IPS-15b (cell line): ENCODE measurements around the gene ALS2.

Experiments used
- H3K27me3 ChIP-seq: one replicate; pipeline ENCODE4 v1.6.1; 2013; ENCODE audit warnings: low read length; ENCODE audit not compliant: control insufficient read depth, insufficient read depth
- H3K36me3 ChIP-seq: one replicate; pipeline ENCODE4 v1.6.1; 2013; ENCODE audit warnings: low read length; ENCODE audit not compliant: control insufficient read depth, insufficient read depth
- H3K4me1 ChIP-seq: one replicate; pipeline ENCODE4 v1.6.1; 2013; ENCODE audit warnings: mild to moderate bottlenecking, low read length; ENCODE audit not compliant: control insufficient read depth, insufficient read depth
- H3K4me3 ChIP-seq: one replicate; pipeline ENCODE4 v1.5.1; 2013; ENCODE audit warnings: low read depth, low read length
- H3K9ac ChIP-seq: one replicate; pipeline ENCODE4 v1.6.1; 2013; ENCODE audit warnings: low read depth, mild to moderate bottlenecking, low read length
- H3K9me3 ChIP-seq: one replicate; pipeline ENCODE4 v1.6.1; 2013; ENCODE audit warnings: mild to moderate bottlenecking, low read length; ENCODE audit not compliant: control insufficient read depth, insufficient read depth

The ALS2 gene

DNA sequence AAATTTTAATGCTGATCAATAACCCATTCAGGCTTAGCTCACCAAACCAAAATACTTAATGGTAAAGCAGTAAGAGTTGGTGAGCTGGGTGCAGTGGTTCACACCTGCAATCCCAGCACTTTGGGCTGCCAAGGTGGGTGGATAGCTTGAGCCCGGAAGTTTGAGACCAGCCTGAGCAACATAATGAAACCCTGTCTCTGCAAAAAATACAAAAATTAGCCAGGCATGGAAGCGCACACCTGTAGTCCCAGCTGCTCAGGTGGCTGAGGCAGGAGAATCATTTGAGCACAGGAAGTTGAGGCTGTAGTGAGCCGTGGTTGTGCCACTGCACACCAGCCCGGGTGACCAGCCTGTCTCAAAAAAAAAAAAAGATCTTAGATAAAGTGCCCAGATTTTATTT lies 46.6 kb downstream of the ALS2 start:
- H3K9ac ChIP-seq, result no peak overlapping the region
- H3K4me1 ChIP-seq, result no peaks in the 10 kb centered on the region
- no peaks in the 10 kb centered on the region for H3K9me3 ChIP-seq
- no peaks in the 10 kb centered on the region for H3K27me3 ChIP-seq
- H3K4me3 ChIP-seq, result no peak overlapping the region
- H3K36me3 ChIP-seq, result no peaks in the 10 kb centered on the region

DNA sequence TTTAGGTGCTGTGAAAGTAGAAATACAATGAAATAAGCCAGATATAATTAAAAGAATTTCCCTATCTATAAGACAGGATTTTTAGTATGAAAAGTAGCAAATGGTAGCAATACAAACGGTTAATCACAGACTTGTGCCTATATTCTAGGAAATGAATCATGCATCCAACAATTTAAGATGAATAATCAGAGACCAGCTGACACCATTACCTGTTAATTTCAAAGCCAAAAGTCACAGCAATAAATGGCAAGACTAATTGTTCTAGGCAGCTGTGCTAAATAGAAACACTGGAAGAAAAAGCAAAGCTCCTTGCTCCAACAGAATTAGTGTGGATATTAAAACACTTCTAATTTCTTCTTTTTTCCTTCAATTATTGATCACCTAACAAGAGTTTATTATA lies 47.2 kb downstream of the ALS2 start:
- Histone ChIP-seq H3K36me3 (no peaks in the 10 kb centered on the region), H3K4me3 (no peak overlapping the region), H3K9me3 (no peaks in the 10 kb centered on the region), H3K4me1 (no peaks in the 10 kb centered on the region), H3K9ac (no peak overlapping the region), H3K27me3 (no peaks in the 10 kb centered on the region)

DNA sequence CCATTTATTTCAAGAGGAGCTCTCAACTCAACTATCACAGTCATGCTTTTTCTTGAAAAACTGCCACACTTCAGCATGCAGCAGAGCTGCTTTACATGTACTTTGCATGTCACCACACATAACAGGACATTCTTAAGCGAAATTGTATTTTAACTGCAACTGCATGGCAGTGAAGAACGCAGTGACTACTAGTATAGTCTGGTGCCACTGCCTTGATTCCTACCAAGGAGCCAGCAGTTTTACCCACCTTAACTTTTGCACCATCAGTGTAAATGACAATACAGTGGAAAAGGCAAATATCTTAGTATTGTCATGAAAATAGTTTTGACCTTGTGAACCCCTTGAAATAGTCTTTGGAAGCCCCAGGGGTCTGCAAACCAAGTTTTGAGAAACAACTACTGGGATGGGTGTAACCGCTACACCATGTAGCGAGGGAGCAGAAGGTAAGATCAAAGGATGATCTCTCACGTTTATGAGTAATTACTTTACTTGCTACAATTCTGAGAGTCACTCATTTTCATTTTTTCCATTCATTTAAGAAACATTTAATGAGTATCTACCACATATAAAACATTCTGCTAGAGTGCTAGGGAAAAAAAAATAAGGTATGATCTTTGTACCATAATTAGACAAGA lies 50.0 kb downstream of the ALS2 start:
- H3K36me3 ChIP-seq, result no peaks in the 10 kb centered on the region
- no peak overlapping the region for H3K9ac ChIP-seq
- H3K27me3 ChIP-seq, result no peaks in the 10 kb centered on the region

DNA sequence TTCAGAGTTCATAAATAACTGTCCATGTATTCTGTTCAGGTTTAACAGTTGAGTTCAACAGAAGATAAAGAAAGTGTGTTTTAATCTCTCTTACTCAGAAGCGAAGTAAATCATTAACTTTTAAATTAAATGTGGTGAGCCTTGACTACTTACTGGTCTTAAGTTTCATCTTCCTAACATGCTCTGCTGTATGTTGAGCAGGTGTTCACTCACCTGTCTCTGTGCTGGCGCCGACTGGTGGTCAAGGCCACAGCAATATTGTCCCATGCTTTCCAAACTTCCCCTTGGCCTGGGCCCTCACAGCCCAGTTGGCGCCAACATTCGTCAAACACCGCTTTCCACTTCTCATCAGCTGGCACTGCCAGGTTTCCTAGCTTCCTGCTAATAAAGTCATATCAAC lies 65.3 kb downstream of the ALS2 start:
- no peak overlapping the region for H3K4me3 ChIP-seq
- H3K27me3 ChIP-seq, result no peaks in the 10 kb centered on the region
- no peaks in the 10 kb centered on the region for H3K4me1 ChIP-seq
- H3K9me3 ChIP-seq, result no peaks in the 10 kb centered on the region
- H3K9ac ChIP-seq, result no peak overlapping the region
- H3K36me3 ChIP-seq, result peaks cover 12% of the 10 kb centered on the region

More for the DNA sequence above, 50.0 kb downstream of the ALS2 start:
- Histone ChIP-seq H3K4me3 (no peak overlapping the region), H3K4me1 (no peaks in the 10 kb centered on the region), H3K9me3 (no peaks in the 10 kb centered on the region)

DNA sequence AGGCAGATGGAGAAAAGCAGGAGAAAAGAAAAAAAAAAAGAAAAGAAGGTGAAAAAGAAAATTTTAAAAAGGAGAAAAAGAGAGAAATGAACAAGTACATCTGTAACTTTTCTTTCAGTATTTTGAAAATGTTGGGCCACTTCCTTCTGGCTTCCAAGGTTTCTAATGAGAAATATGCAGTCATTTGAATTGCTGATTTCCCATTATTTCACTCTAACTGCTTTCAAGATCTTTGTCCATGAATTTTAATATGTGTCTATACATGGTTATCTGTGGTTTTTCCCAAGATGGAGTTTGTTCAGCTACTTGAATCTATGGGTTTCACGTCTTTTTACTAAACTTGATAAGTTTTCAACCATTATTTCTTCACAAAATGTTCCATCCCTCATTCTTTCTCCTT lies 68.0 kb downstream of the ALS2 start:
- Histone ChIP-seq H3K4me3 (no peak overlapping the region), H3K36me3 (peaks cover 12% of the 10 kb centered on the region), H3K9ac (no peak overlapping the region), H3K27me3 (no peaks in the 10 kb centered on the region), H3K4me1 (no peaks in the 10 kb centered on the region), H3K9me3 (no peaks in the 10 kb centered on the region)

DNA sequence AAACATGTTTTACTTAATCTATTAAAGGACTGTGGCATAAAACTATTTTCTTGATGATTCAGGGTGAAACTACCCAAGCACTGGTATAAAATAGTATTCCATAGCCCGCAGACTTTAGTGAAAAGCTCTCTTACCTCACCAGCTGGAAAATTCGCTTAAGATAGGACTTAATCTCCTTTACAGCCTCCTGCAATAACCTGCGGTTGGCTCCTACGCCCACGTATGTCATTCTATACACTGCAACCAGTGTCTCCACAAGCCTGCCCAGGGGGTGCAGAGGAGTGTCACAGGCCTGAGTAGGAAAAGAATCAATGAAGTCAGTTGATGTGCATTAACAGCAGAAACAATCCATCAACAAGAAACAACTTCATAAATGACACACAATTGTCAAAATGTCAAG lies 71.0 kb downstream of the ALS2 start:
- Histone ChIP-seq H3K9me3 (no peaks in the 10 kb centered on the region), H3K36me3 (peaks cover 6% of the 10 kb centered on the region), H3K9ac (no peak overlapping the region), H3K27me3 (no peaks in the 10 kb centered on the region), H3K4me1 (no peaks in the 10 kb centered on the region), H3K4me3 (no peak overlapping the region)

DNA sequence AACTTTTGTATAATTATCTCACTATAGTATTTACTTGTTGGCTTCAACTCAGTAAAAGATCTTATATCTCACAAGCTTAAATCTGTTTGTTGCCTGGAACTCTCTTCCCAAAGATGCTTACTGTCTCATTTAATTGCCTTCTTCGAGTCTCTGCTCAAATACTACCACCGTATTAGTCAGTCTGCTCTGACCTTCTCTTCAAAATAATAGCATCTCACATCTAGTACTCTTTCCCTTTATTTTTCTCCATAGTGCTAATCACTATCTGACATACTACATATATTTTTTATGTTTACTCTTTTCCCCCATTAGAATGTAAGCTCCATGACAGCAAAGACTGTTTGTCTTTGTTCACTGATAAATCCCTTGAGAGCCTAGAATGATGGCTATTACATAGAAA lies 71.7 kb downstream of the ALS2 start:
- Histone ChIP-seq H3K36me3 (peaks cover under 1% of the 10 kb centered on the region), H3K4me1 (no peaks in the 10 kb centered on the region)

DNA sequence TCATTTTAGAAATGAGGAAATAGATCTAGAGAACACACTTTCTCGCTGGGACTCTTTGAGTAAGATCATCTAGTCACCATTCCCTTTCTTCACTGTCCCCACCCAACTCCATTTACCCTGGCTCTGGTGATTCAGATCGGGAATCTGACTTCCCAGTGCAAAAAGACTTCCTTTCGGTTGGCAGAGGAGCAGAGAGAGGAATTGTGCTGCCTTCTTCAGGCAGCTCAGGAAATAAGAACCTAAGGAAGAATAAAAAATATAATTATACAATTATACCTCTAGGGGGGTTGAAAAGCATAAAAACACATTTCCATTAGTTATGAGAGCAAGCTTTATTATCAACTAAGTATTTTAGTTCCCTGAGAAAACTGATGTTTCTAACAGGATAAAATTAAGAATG lies 73.0 kb downstream of the ALS2 start:
- Histone ChIP-seq H3K4me1 (no peaks in the 10 kb centered on the region), H3K4me3 (no peak overlapping the region), H3K9me3 (no peaks in the 10 kb centered on the region), H3K27me3 (no peaks in the 10 kb centered on the region), H3K9ac (no peak overlapping the region), H3K36me3 (no peaks in the 10 kb centered on the region)

More for the DNA sequence above, 71.7 kb downstream of the ALS2 start:
- H3K9ac ChIP-seq, result no peak overlapping the region
- no peaks in the 10 kb centered on the region for H3K27me3 ChIP-seq
- no peak overlapping the region for H3K4me3 ChIP-seq
- no peaks in the 10 kb centered on the region for H3K9me3 ChIP-seq

DNA sequence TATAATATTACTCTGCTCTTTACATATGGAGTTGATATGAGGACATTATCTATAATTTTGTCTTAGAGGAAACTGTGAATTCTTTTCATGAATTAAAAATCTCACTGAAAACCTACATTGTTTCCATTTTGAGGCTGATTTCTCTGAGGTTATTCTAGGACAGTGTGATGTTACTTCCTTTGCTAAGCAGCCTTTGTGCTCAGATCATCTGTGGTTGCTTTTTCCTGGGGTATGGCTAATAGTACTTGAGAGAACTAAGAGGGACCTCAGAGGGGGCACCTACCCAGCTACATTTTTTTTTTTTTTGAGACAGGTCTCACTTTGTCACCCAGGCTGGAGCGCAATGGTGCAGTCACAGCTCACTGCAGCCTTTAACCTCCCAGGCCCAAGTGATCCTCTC lies 73.6 kb downstream of the ALS2 start:
- H3K9ac ChIP-seq, result no peak overlapping the region
- no peaks in the 10 kb centered on the region for H3K9me3 ChIP-seq
- no peaks in the 10 kb centered on the region for H3K36me3 ChIP-seq
- no peak overlapping the region for H3K4me3 ChIP-seq
- no peaks in the 10 kb centered on the region for H3K4me1 ChIP-seq
- H3K27me3 ChIP-seq, result no peaks in the 10 kb centered on the region

DNA sequence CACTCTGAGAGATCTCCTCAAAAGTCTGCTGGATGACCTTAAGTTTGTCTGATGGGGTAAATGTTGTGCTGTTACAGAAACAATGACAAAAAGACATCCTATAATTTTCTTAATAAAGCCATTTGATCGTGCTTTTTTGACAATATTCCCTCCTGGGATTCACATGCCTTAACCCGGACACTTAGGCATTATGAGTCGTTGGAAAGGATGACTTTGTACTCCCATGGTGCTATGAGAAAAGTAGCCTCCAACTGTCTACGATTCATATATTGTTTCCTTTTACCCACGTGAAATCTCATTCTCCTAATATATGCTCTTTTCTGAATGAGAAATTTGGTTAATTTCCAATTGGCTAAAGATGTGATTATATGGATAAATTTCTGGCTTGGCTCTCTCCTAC lies 76.2 kb downstream of the ALS2 start:
- peaks cover 2% of the 10 kb centered on the region for H3K36me3 ChIP-seq
- peaks cover 19% of the 10 kb centered on the region for H3K4me1 ChIP-seq
- H3K9me3 ChIP-seq, result no peaks in the 10 kb centered on the region
- H3K27me3 ChIP-seq, result no peaks in the 10 kb centered on the region
- no peak overlapping the region for H3K4me3 ChIP-seq
- H3K9ac ChIP-seq, result no peak overlapping the region

DNA sequence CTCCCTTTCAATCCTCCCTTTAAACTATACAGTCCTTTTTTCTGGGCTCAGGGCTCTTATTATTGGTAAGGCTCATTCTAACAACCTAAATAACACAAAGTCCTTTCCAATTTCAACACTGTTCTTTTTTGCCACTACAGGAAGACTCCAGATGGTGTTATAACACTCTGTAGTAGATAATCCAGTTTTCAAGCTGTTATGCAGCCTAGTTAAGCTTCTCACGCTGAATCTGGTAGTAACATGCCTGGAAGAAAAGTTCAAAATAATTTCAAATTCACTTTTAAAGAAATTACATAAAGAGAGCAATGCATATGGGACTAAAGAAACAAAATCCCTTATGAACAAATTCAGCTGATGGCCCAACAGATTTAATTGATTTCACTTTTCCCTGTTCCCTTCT lies 79.1 kb downstream of the ALS2 start:
- no peaks in the 10 kb centered on the region for H3K27me3 ChIP-seq
- peaks cover 29% of the 10 kb centered on the region for H3K4me1 ChIP-seq
- no peak overlapping the region for H3K9ac ChIP-seq
- H3K4me3 ChIP-seq, result no peak overlapping the region
- no peaks in the 10 kb centered on the region for H3K9me3 ChIP-seq
- peaks cover 2% of the 10 kb centered on the region for H3K36me3 ChIP-seq

DNA sequence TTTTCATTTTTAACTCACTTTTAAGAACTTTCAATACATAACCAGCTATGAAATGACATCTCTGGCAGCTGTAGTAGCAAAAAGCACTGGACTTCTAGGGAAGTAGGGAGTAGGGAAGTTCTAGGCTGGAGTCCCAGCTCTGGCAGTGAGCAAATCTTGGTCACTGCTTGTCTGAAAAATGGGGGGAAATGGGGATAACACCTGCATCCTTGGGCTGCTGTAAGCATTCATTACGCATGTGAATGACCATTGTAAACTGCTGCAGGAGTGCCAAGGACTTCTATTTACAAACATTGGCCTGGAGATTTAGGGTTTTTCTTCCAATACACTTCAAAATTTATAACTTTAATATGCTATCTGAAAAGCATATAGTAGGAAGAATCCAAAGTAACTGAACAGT lies 81.3 kb downstream of the ALS2 start:
- H3K4me1 ChIP-seq, result peaks cover 33% of the 10 kb centered on the region
- H3K4me3 ChIP-seq, result no peak overlapping the region
- H3K9me3 ChIP-seq, result no peaks in the 10 kb centered on the region
- no peaks in the 10 kb centered on the region for H3K27me3 ChIP-seq
- H3K9ac ChIP-seq, result no peak overlapping the region
- peaks cover 2% of the 10 kb centered on the region for H3K36me3 ChIP-seq
